ENCODE data around the gene SYT1.

SYT1 gene

DNA sequence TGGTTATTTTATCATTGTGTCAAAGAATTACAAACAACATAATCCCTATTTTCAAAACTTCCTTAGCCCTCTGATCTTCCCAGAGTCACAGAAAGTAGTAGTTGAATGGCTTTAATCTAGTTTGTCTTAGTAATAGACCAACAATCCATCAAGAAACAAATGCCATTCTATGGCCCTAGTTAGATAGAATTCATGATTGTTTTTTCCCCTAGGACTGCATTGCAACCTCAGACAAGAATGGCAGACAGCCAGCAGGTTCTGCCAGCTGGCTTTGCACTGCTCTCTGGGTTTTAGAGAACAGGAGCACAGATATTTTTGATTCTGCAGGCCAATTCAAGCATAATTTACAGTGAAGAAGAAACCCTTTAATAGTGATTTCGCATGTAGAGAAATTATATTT lies 33.8 kb downstream of the SYT1 start:
- H3K4me3 ChIP-seq (replicated peaks; ENCODE audit: insufficient read depth, low read length) = no peak overlapping the region
- no peak for DNase-seq (ENCODE audit: low read depth in 1 of 2, low spot score in 1 of 2)
- TF ChIP-seq POLR2AphosphoS5 (IDR thresholded peaks at IDR 0.05; ENCODE audit: low read depth) (no peak), SPI1 (IDR thresholded peaks at IDR 0.05; ENCODE audit: borderline replicate concordance, low read depth) (no peak), GABPA (IDR thresholded peaks at IDR 0.05; ENCODE audit: low read depth) (no peak)
- TF ChIP-seq, protein P1, sequence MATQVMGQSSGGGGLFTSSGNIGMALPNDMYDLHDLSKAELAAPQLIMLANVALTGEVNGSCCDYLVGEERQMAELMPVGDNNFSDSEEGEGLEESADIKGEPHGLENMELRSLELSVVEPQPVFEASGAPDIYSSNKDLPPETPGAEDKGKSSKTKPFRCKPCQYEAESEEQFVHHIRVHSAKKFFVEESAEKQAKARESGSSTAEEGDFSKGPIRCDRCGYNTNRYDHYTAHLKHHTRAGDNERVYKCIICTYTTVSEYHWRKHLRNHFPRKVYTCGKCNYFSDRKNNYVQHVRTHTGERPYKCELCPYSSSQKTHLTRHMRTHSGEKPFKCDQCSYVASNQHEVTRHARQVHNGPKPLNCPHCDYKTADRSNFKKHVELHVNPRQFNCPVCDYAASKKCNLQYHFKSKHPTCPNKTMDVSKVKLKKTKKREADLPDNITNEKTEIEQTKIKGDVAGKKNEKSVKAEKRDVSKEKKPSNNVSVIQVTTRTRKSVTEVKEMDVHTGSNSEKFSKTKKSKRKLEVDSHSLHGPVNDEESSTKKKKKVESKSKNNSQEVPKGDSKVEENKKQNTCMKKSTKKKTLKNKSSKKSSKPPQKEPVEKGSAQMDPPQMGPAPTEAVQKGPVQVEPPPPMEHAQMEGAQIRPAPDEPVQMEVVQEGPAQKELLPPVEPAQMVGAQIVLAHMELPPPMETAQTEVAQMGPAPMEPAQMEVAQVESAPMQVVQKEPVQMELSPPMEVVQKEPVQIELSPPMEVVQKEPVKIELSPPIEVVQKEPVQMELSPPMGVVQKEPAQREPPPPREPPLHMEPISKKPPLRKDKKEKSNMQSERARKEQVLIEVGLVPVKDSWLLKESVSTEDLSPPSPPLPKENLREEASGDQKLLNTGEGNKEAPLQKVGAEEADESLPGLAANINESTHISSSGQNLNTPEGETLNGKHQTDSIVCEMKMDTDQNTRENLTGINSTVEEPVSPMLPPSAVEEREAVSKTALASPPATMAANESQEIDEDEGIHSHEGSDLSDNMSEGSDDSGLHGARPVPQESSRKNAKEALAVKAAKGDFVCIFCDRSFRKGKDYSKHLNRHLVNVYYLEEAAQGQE (IDR thresholded peaks at IDR 0.05; ENCODE audit: insufficient replicate concordance, low read depth) = no peak
- TF ChIP-seq, protein P2, sequence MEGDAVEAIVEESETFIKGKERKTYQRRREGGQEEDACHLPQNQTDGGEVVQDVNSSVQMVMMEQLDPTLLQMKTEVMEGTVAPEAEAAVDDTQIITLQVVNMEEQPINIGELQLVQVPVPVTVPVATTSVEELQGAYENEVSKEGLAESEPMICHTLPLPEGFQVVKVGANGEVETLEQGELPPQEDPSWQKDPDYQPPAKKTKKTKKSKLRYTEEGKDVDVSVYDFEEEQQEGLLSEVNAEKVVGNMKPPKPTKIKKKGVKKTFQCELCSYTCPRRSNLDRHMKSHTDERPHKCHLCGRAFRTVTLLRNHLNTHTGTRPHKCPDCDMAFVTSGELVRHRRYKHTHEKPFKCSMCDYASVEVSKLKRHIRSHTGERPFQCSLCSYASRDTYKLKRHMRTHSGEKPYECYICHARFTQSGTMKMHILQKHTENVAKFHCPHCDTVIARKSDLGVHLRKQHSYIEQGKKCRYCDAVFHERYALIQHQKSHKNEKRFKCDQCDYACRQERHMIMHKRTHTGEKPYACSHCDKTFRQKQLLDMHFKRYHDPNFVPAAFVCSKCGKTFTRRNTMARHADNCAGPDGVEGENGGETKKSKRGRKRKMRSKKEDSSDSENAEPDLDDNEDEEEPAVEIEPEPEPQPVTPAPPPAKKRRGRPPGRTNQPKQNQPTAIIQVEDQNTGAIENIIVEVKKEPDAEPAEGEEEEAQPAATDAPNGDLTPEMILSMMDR (IDR thresholded peaks at IDR 0.05; ENCODE audit: insufficient read depth, low read length) = no peak
- no peak overlapping the region for H3K27ac ChIP-seq (replicated peaks)
- no peaks in the 10 kb centered on the region for H3K27me3 ChIP-seq (ENCODE audit: insufficient read depth, poor library complexity, severe bottlenecking)

DNA sequence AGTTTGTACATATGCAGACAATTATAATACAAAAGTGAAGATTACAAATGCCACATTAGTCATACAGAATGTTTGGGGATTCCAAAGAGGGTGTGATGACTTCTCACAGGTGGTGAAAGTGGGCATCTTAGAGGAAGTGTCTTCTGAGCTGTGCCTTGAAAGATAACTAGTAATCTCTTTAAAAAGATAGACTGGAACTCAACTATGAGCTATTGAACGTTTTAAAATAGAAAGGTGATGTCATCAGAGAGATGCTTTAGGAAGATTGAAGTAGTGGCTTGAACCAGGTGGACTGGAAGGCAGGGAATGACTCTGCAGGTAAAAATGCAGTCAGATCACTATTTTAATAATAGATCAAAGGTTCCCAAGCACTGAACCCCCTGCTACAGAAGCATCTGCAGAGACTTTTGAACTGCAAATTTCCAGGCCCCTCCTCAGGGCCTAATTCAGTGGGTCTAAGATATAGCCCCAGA lies 50.3 kb downstream of the SYT1 start:
- H3K27ac ChIP-seq (replicated peaks) = no peak overlapping the region

DNA sequence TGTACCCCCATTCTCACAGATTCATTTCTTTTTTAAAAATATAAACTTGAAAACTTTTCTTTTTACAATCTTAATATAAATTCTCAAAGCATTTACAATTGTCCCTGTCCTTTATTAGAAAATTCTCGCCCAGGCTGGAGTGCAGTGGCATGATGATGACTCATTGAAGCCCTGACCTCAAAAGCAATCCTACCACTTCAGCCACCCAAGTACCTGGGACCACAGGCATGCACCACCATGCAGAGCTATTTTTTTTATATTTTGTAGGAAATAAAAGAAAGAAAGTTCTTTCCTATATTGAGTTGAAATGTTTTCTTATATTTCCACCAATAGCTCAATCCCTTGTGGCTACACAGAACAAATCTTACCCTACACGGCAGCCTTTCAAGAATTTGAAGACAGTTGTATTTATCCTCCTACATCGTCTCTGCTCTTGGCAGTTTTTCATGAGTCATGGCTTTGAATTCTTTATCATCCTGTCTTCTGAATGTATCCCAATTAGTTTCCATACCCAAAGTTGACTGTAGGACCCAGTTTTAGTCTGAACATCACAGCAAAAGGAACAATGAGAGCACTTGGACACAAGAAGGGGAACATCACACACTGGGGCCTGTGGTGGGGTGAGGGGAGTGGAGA lies 52.4 kb downstream of the SYT1 start:
- Histone ChIP-seq H3K27ac (replicated peaks) (no peak overlapping the region), H3K27me3 (ENCODE audit: insufficient read depth, poor library complexity, severe bottlenecking) (no peaks in the 10 kb centered on the region), H3K4me3 (replicated peaks; ENCODE audit: insufficient read depth, low read length) (no peak overlapping the region)
- DNase-seq (ENCODE audit: low read depth in 1 of 2, low spot score in 1 of 2) = no peak
- no peak for TF ChIP-seq POLR2AphosphoS5 (IDR thresholded peaks at IDR 0.05; ENCODE audit: low read depth)
- TF ChIP-seq, protein P2 (IDR thresholded peaks at IDR 0.05; ENCODE audit: insufficient read depth, low read length) = no peak
- TF ChIP-seq GABPA (IDR thresholded peaks at IDR 0.05; ENCODE audit: low read depth) = no peak
- TF ChIP-seq SPI1 (IDR thresholded peaks at IDR 0.05; ENCODE audit: borderline replicate concordance, low read depth) = no peak
- TF ChIP-seq, protein P1 (IDR thresholded peaks at IDR 0.05; ENCODE audit: insufficient replicate concordance, low read depth) = no peak

More for the DNA sequence above, 50.3 kb downstream of the SYT1 start:
- no peak for DNase-seq (ENCODE audit: low read depth in 1 of 2, low spot score in 1 of 2)
- Histone ChIP-seq H3K4me3 (replicated peaks; ENCODE audit: insufficient read depth, low read length) (no peak overlapping the region), H3K27me3 (ENCODE audit: insufficient read depth, poor library complexity, severe bottlenecking) (no peaks in the 10 kb centered on the region)
- TF ChIP-seq, protein P1 (IDR thresholded peaks at IDR 0.05; ENCODE audit: insufficient replicate concordance, low read depth) = no peak
- no peak for TF ChIP-seq GABPA (IDR thresholded peaks at IDR 0.05; ENCODE audit: low read depth)
- TF ChIP-seq, protein P2 (IDR thresholded peaks at IDR 0.05; ENCODE audit: insufficient read depth, low read length) = no peak
- TF ChIP-seq POLR2AphosphoS5 (IDR thresholded peaks at IDR 0.05; ENCODE audit: low read depth) = no peak
- TF ChIP-seq SPI1 (IDR thresholded peaks at IDR 0.05; ENCODE audit: borderline replicate concordance, low read depth) = no peak
